ACC112 (cell line): ENCODE measurements around the gene SLC8A1.

ENCODE experiments used
- H2AFZ ChIP-seq: fragments of 200-600 bp; sonication (generic); one replicate; pipeline ENCODE4 v1.6.0; 2017; ENCODE audit warnings: antibody characterized with exemption, low read length; ENCODE audit not compliant: unreplicated experiment
- H3K27ac ChIP-seq: fragments of 200-600 bp; sonication (generic); 2 replicates; pipeline ENCODE4 v1.5.1; 2014; ENCODE audit warnings: low read depth, mild to moderate bottlenecking, antibody characterized with exemption, low read length, moderate library complexity
- H3K27me3 ChIP-seq: fragments of 200-600 bp; sonication (generic); 2 replicates; pipeline ENCODE4 v1.6.1; 2014; ENCODE audit warnings: mild to moderate bottlenecking, antibody characterized with exemption, low read length, moderate library complexity, mixed read lengths; ENCODE audit not compliant: insufficient read depth
- H3K36me3 ChIP-seq: fragments of 200-600 bp; sonication (generic); 2 replicates; pipeline ENCODE4 v1.6.1; 2016; ENCODE audit warnings: mild to moderate bottlenecking, antibody characterized with exemption, low read length, moderate library complexity, mixed read lengths; ENCODE audit not compliant: insufficient read depth
- H3K4me1 ChIP-seq: fragments of 200-600 bp; sonication (generic); one replicate; pipeline ENCODE4 v1.6.1; 2016; ENCODE audit warnings: low read length, mixed read lengths; ENCODE audit not compliant: insufficient read depth, unreplicated experiment, control insufficient read depth
- H3K4me3 ChIP-seq: fragments of 200-600 bp; sonication (generic); 2 replicates; pipeline ENCODE4 v1.5.1; 2014; ENCODE audit warnings: mild to moderate bottlenecking, low read depth, low read length
- H3K79me2 ChIP-seq: fragments of 200-600 bp; sonication (generic); one replicate; pipeline ENCODE4 v1.6.0; 2016; ENCODE audit warnings: low read length; ENCODE audit not compliant: control insufficient read depth, unreplicated experiment, insufficient read depth

The SLC8A1 gene

DNA sequence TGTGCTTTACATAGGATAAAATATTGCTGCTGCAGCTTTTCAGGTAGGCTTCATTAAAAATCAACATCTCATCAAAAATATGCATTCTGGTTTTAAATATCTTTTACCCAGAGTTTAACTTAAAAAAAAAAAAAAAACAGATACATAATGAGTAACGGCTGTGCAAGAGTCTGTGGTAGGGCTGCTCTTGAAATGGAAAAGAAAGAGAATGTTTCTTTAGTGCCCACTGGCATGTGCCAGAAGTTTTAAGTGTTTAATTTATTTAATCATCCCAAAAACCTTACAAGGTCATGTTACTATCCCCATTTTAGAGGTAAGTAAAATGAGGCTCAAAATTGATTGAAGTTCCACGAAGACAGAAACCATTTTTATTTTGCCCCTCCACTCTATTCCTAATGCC lies 92.1 kb downstream of the SLC8A1 start:
- H3K27me3 ChIP-seq = no peaks in the 10 kb centered on the region
- H3K4me1 ChIP-seq = peaks cover 25% of the 10 kb centered on the region
- no peak overlapping the region for H2AFZ ChIP-seq
- no peaks in the 10 kb centered on the region for H3K79me2 ChIP-seq
- no peaks in the 10 kb centered on the region for H3K36me3 ChIP-seq
- H3K27ac ChIP-seq = no peak overlapping the region
- no peak overlapping the region for H3K4me3 ChIP-seq

DNA sequence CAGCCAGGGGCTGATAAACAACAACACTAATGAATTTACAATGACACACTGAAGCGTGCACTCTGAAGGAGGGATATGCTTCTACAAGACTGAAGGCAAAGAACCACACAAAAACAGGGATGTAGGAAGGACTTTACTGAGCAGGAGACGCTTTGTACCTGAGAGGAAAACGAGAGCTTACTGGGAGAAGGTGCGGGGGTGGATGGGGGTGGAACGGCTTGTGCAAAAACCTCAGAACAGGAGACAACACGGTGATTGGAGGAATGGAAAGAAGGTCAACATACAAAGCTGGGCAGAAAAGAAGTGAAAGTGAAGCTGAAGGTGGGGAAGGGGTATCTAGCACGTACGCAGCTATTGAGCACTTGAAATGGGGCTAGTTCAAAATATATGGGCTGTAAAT lies 93.1 kb downstream of the SLC8A1 start:
- Histone ChIP-seq H3K4me1 (peaks cover 25% of the 10 kb centered on the region), H3K27ac (no peak overlapping the region), H3K79me2 (no peaks in the 10 kb centered on the region), H3K27me3 (no peaks in the 10 kb centered on the region), H2AFZ (no peak overlapping the region), H3K4me3 (no peak overlapping the region), H3K36me3 (no peaks in the 10 kb centered on the region)

DNA sequence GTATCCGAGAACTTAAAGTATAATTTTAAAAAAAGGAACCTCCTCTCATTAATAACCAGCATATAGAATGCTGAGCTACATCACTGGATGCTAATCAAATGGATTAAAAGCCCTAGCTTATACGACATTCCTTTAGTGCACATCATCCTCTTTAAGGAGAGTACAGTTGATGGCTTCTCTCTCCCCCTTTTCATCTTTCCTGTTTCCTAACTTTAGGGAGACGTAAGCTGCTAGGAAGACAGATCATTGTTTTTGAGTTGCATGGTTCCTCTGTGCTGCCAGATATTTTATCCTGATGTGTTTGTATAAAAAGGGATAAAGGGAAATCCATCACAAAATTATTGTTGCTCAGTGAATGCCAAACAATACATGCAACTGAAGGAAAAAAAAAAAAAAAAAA lies 94.2 kb downstream of the SLC8A1 start:
- no peaks in the 10 kb centered on the region for H3K79me2 ChIP-seq
- H3K27me3 ChIP-seq = no peaks in the 10 kb centered on the region
- H2AFZ ChIP-seq = no peak overlapping the region
- H3K4me3 ChIP-seq = no peak overlapping the region
- no peak overlapping the region for H3K27ac ChIP-seq
- H3K4me1 ChIP-seq = peaks cover 25% of the 10 kb centered on the region
- H3K36me3 ChIP-seq = no peaks in the 10 kb centered on the region

DNA sequence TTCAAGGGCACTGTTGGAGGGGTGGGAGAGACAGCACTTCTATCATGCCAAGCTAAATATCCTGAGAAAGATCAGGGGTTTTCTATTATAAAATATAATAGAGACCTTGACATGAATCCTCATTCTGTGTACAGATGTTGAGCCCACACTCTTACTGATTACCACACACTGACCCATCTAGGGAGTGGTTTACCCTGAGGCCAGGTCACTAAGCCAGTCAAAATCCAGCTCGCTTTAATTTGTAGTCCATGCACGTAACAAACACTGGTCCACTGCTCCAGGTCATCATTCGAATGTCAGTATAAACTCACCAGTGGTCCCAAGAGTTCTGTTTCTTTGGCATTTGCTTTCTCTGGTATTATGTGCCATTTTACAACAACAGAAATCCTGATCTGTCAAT lies 96.4 kb downstream of the SLC8A1 start:
- Histone ChIP-seq H3K27me3 (no peaks in the 10 kb centered on the region), H3K4me3 (no peak overlapping the region), H3K4me1 (peaks cover 25% of the 10 kb centered on the region), H2AFZ (no peak overlapping the region), H3K27ac (no peak overlapping the region), H3K79me2 (no peaks in the 10 kb centered on the region), H3K36me3 (no peaks in the 10 kb centered on the region)

- Histone ChIP-seq H2AFZ (peak overlapping the region; percentile 19), H3K27me3 (no peaks in the 10 kb centered on the region), H3K36me3 (no peaks in the 10 kb centered on the region), H3K4me1 (peaks cover 35% of the 10 kb centered on the region), H3K4me3 (no peak overlapping the region), H3K79me2 (no peaks in the 10 kb centered on the region), H3K27ac (peak overlapping the region; percentile 56; the same call in 1 of the 2 replicates)
Observed at GRCh38 chr2:40353231-40353630, 98.7 kb downstream of the SLC8A1 start.

DNA sequence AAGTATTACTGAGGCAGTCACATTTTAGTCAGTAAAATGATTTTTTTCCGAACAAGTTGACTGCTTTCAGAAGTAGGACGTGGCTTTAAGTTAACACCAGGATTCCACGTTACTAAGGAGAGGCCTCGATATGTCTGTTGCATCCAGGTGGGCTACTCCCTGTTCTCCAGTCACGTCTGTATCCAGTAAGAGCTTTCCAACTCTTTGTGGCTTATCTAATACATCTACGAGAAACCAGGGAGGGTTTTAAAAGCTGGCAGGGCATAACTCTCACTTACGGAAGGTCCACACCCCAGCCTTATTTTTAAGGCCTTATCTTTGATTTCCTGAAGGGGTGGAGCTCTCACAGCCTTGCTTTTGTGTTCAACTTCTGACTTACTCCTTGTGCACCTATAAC lies 99.2 kb downstream of the SLC8A1 start:
- Histone ChIP-seq H3K4me3 (no peak overlapping the region; the same call in 1 of the 2 replicates), H3K36me3 (no peaks in the 10 kb centered on the region), H3K4me1 (peaks cover 39% of the 10 kb centered on the region), H3K79me2 (no peaks in the 10 kb centered on the region), H2AFZ (peak overlapping the region; percentile 19), H3K27me3 (no peaks in the 10 kb centered on the region), H3K27ac (peak overlapping the region; percentile 56)

- Histone ChIP-seq H3K4me3 (no peak overlapping the region; the same call in 1 of the 2 replicates), H3K27ac (peak overlapping the region; percentile 56), H3K4me1 (peaks cover 43% of the 10 kb centered on the region), H3K36me3 (no peaks in the 10 kb centered on the region), H3K79me2 (no peaks in the 10 kb centered on the region), H2AFZ (peak overlapping the region; percentile 19), H3K27me3 (no peaks in the 10 kb centered on the region)
Observed at GRCh38 chr2:40352041-40352702, 99.7 kb downstream of the SLC8A1 start.

- Histone ChIP-seq H3K27me3 (no peaks in the 10 kb centered on the region), H2AFZ (peak overlapping the region; percentile 44), H3K27ac (peak overlapping the region; percentile 70), H3K4me1 (peaks cover 73% of the 10 kb centered on the region), H3K4me3 (peak overlapping the region; percentile 31; the same call in 1 of the 2 replicates), H3K36me3 (no peaks in the 10 kb centered on the region), H3K79me2 (no peaks in the 10 kb centered on the region)
Observed at GRCh38 chr2:40348665-40349064, 103.2 kb downstream of the SLC8A1 start.

- H3K36me3 ChIP-seq = no peaks in the 10 kb centered on the region
- H2AFZ ChIP-seq = no peak overlapping the region
- peak overlapping the region; percentile 70 for H3K27ac ChIP-seq
- no peaks in the 10 kb centered on the region for H3K79me2 ChIP-seq
- no peaks in the 10 kb centered on the region for H3K27me3 ChIP-seq
- peaks cover 73% of the 10 kb centered on the region for H3K4me1 ChIP-seq
- no peak overlapping the region for H3K4me3 ChIP-seq
Observed at GRCh38 chr2:40348038-40348437, 103.9 kb downstream of the SLC8A1 start.

GRCh38 chr2:40346535-40347354 lies 105.1 kb downstream of the SLC8A1 start:
- peaks cover 62% of the 10 kb centered on the region for H3K4me1 ChIP-seq
- no peaks in the 10 kb centered on the region for H3K27me3 ChIP-seq
- no peaks in the 10 kb centered on the region for H3K79me2 ChIP-seq
- H3K27ac ChIP-seq = peak overlapping the region; percentile 70
- H3K4me3 ChIP-seq = peak overlapping the region; percentile 42
- no peaks in the 10 kb centered on the region for H3K36me3 ChIP-seq
- peak overlapping the region; percentile 35 for H2AFZ ChIP-seq

DNA sequence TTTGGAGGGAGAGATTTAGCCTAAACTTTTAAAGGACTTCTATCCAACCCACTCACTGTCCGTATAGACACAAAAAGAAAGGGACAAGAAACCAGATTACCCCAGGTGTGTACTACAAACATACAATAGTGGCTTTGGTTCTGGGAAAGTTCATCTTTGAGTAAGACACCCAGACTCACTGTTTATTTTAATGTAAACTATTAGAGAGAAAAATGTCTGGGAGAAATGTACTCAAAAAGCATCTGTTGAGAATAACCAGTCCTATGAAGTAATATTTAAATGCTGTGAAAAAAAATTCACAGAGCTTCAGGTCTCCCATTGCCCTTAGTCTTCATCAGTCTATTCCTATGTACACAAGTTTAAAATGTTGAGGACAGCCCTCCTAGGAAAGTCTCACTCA lies 107.5 kb downstream of the SLC8A1 start:
- Histone ChIP-seq H3K27me3 (no peaks in the 10 kb centered on the region), H3K4me3 (no peak overlapping the region), H3K4me1 (peaks cover 58% of the 10 kb centered on the region), H3K36me3 (no peaks in the 10 kb centered on the region), H2AFZ (no peak overlapping the region), H3K79me2 (no peaks in the 10 kb centered on the region), H3K27ac (peak overlapping the region; percentile 49)
